Transverse colon (tissue), 4 donors: ENCODE measurements around the gene AGBL4. TPM values are rescaled to one million over a fixed set of nuclear protein-coding genes. Genes with fewer than 3 reads are reported as not detected.

ENCODE experiments used
- DNase-seq: peaks from one replicate; pipeline ENCODE4 v3.0.0-alpha.2; 2019
- H3K27ac ChIP-seq, 4 donors: fragments of 200-600 bp; sonication (generic); 2 replicates each; pipeline ENCODE4 v1.5.1; 2016 to 2018; ENCODE audit warnings: inconsistent platforms in 4 of 4
- H3K27me3 ChIP-seq: fragments of 200-600 bp; sonication (generic); 2 replicates; pipeline ENCODE4 v1.5.1; 2017; ENCODE audit warnings: inconsistent platforms
- H3K36me3 ChIP-seq, 4 donors: fragments of 200-600 bp; sonication (generic); 2 replicates each; pipeline ENCODE4 v1.5.1; 2017 to 2019; ENCODE audit warnings: inconsistent platforms in 4 of 4
- H3K4me1 ChIP-seq, 4 donors: fragments of 200-600 bp; sonication (generic); 2 replicates each; pipeline ENCODE4 v1.5.1; 2017 to 2020; ENCODE audit warnings: inconsistent platforms in 4 of 4
- H3K4me3 ChIP-seq, 4 donors: fragments of 200-600 bp; sonication (generic); 1 replicate in 1 of 4; 2 replicates in 3 of 4; pipeline versions ENCODE4 v1.5.1 to v1.6.1; 2017 to 2019; ENCODE audit warnings: inconsistent platforms in 4 of 4
- H3K9me3 ChIP-seq, 2 donors: fragments of 200-600 bp; sonication (generic); 2 replicates each; pipeline ENCODE4 v1.5.1; 2017 to 2019; ENCODE audit warnings: inconsistent platforms in 2 of 2
- EP300 ChIP-seq: sonication (generic); formaldehyde crosslinking; IDR thresholded peaks from one replicate; pipeline ENCODE4 v1.6.1; 2017; ENCODE audit warnings: antibody characterized with exemption, low read depth
- POLR2A ChIP-seq: fragments of 450-650 bp; IDR thresholded peaks from one replicate; pipeline ENCODE4 v1.6.1; 2016; ENCODE audit warnings: antibody characterized with exemption, mild to moderate bottlenecking, moderate library complexity
- POLR2AphosphoS5 ChIP-seq, 3 donors: sonication (generic); formaldehyde crosslinking; IDR thresholded peaks; one replicate each; pipeline ENCODE4 v1.6.1; 2016; ENCODE audit warnings: antibody characterized with exemption in 3 of 3
- WGBS, 2 donors: methylation state at CpG; one replicate each; pipeline ENCODE4 v1.1.5; 2018; ENCODE audit warnings: low coverage in 1 of 2; 5-methylcytosine and 5-hydroxymethylcytosine counted together
- in situ Hi-C, 4 donors: fragments of 200-750 bp; cut with MboI; loops; one replicate each; pipeline versions ENCODE4 v1.15.0 to v1.15.1; 2017; ENCODE audit warnings: low sequenced_read_pairs in 3 of 4, low pct_ligation_motif_present in 1 of 4, low pct_unique_long_range_greater_than_20kb in 1 of 4
- intact Hi-C: fragments of 100-400 bp; cut with DNase I; formaldehyde crosslinking; loops from one replicate; pipeline ENCODE4 v1.15.1; 2023; ENCODE audit warnings: low total_unique reads
- total RNA-seq, 4 donors: library from RNA; depleted of rRNA; stranded (reverse); fragments of >200 nt; gene quantifications; one replicate each; pipeline ENCODE4 v1.1.0, GENCODE V29; 2016
- TF ChIP-seq, protein P1 (sequence below), 5 experiments: fragments of 200-600 bp in 3 of 5; fragments of 450-650 bp in 2 of 5; sonication (generic) in 3 of 5; IDR thresholded peaks; 1 replicate in 2 of 5; 2 replicates in 3 of 5; pipeline ENCODE4 v1.5.1; 2016 to 2017; ENCODE audit warnings: antibody characterized with exemption in 5 of 5, inconsistent platforms in 3 of 5, mild to moderate bottlenecking in 2 of 5, moderate library complexity in 1 of 5

AGBL4 gene
- total RNA-seq, 4 donors from 2014 or later, result 0.82 TPM; not detected in 3

DNA sequence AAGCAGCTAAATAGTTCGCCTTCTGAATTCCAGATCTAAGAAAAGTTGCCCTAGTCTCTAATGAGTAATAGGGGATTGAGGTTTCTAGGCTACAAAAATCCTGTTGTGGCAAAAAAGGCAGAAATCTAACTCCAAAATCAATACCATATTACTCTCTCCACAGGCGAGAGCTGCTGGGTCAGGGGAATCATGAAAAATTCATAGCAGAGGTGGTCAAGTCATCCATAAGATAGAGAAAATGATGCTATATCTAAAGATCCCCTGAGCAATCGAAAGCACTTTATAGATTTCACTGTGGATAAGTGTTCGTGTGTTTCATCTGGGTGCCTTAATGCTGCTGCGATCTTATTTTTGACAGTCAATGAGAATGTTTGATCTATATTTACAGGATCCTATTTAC is 417.7 kb downstream of the AGBL4 start:
- Histone ChIP-seq H3K4me3 (no peak overlapping the region), H3K36me3 (no peaks in the 10 kb centered on the region), H3K27ac (no peak overlapping the region), H3K9me3 (peaks cover 0 to 2% of the 10 kb centered on the region in 2 donors), H3K4me1 (no peaks in the 10 kb centered on the region), H3K27me3 (no peaks in the 10 kb centered on the region)
- DNase-seq, result no peak
- TF ChIP-seq POLR2AphosphoS5 (IDR thresholded peaks at IDR 0.05) (no peak), EP300 (no peak), POLR2A (no peak)
- TF ChIP-seq, protein P1, sequence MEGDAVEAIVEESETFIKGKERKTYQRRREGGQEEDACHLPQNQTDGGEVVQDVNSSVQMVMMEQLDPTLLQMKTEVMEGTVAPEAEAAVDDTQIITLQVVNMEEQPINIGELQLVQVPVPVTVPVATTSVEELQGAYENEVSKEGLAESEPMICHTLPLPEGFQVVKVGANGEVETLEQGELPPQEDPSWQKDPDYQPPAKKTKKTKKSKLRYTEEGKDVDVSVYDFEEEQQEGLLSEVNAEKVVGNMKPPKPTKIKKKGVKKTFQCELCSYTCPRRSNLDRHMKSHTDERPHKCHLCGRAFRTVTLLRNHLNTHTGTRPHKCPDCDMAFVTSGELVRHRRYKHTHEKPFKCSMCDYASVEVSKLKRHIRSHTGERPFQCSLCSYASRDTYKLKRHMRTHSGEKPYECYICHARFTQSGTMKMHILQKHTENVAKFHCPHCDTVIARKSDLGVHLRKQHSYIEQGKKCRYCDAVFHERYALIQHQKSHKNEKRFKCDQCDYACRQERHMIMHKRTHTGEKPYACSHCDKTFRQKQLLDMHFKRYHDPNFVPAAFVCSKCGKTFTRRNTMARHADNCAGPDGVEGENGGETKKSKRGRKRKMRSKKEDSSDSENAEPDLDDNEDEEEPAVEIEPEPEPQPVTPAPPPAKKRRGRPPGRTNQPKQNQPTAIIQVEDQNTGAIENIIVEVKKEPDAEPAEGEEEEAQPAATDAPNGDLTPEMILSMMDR (IDR thresholded peaks at IDR 0.05), result no peak
- in situ Hi-C loops (no loop called here), intact Hi-C loops (no loop called here)
- WGBS, 2 donors, result 62 to 86% methylated on average over 5 of the region's 5 CpGs

DNA sequence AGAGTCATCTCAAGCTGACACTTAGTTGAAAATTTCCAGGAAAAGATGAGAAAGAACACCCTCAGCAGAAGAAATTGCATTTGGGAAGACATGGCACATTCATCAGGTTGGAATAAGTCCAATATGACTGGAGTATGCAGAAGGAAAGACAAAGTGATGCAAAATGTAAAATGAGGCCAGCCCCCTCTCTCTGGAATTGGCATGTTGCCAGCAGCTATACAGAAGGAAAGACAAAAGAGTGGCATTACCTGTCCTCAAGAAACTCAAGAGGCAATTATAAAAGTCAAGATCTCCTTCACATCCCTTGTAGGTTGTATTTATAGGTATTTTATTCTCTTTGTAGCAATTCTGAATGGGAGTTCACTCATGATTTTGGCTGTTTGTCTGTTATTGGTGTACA is 426.3 kb downstream of the AGBL4 start:
- H3K27me3 ChIP-seq, result no peaks in the 10 kb centered on the region
- no peaks in the 10 kb centered on the region for H3K36me3 ChIP-seq
- H3K9me3 ChIP-seq, result peaks cover 0 to 2% of the 10 kb centered on the region in 2 donors
- no peaks in the 10 kb centered on the region for H3K4me1 ChIP-seq
- intact Hi-C loops, result no loop called here
- H3K4me3 ChIP-seq, result no peak overlapping the region
- no peak overlapping the region for H3K27ac ChIP-seq
- in situ Hi-C loops, result no loop called here
- no peak for DNase-seq
- no peak for TF ChIP-seq POLR2A
- no peak for TF ChIP-seq POLR2AphosphoS5 (IDR thresholded peaks at IDR 0.05)
- TF ChIP-seq EP300, result no peak
- TF ChIP-seq, protein P1 (IDR thresholded peaks at IDR 0.05), result no peak

DNA sequence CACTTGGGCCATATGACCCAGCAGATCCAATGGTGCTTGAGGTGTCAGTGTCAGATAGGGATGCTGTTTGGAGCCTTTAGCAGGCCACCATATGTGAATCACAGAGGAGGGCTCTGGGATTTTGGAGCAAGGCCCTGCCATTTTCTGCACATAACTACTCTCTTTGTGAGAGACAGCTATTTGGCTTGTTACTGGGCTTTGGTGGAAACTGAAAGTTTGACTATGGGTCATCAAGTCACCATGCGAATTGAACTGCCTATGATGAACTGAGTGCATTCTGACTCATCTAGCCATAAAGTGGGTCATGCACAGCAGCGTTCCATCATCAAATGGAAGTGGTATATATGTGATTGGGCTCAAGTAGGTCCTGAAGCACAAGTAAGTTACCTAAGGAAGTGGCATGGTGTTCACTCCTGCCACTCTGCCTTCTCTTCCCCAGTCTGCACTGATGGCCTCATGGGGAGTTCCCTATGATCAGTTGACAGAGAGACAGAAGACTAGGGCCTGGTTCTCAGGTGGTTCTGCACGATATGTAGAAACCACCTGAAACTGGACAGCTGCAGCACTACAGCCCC is 447.3 kb downstream of the AGBL4 start:
- DNase-seq, result no peak
- TF ChIP-seq EP300, result no peak
- TF ChIP-seq POLR2AphosphoS5 (IDR thresholded peaks at IDR 0.05), result no peak
- no peak for TF ChIP-seq POLR2A
- TF ChIP-seq, protein P1 (IDR thresholded peaks at IDR 0.05), result no peak
- no peak overlapping the region for H3K4me3 ChIP-seq
- WGBS, 2 donors, result 50 to 65% methylated on average over 1 to 3 of the region's 3 CpGs
- H3K27ac ChIP-seq, result no peak overlapping the region
- H3K4me1 ChIP-seq, result no peaks in the 10 kb centered on the region
- H3K27me3 ChIP-seq, result no peaks in the 10 kb centered on the region
- H3K9me3 ChIP-seq, result peaks cover 3 to 16% of the 10 kb centered on the region in 2 donors
- intact Hi-C loops (no loop called here), in situ Hi-C loops (no loop called here)
- H3K36me3 ChIP-seq, result no peaks in the 10 kb centered on the region

DNA sequence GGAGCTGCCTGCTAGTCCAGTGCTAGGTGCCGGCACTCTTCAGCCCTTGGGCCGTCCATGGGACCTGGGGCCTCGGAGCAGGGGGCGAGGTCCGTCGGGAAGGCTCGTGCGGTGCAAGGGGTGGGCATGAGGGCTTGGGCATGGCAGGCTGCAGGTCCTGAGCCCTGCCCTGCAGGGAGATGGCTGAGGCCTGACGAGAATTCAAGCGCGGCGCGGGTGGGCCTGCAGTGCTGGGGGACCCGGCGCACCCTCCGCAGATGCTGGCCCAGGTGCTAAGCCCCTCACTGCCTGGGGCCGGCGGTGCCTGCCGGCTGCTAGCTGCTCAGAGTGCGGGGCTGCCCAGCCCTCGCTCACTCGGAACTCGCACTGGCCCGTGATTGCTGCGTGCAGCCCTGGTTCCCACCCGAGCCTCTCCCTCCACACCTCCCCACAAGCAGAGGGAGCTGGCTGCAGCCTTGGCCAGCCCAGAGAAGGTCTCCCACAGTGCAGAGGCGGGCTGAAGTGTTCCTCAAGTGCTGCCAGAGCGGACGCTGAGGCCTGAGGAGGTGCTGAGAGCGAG is 467.0 kb downstream of the AGBL4 start:
- Histone ChIP-seq H3K4me1 (no peaks in the 10 kb centered on the region), H3K27ac (no peak overlapping the region), H3K4me3 (no peak overlapping the region), H3K36me3 (no peaks in the 10 kb centered on the region), H3K27me3 (no peaks in the 10 kb centered on the region), H3K9me3 (no peaks in the 10 kb centered on the region)
- TF ChIP-seq, protein P1 (IDR thresholded peaks at IDR 0.05), result no peak
- TF ChIP-seq POLR2AphosphoS5 (IDR thresholded peaks at IDR 0.05) (no peak), EP300 (no peak), POLR2A (no peak)
- 88% methylated on average over 30 of the region's 30 CpGs; no CpG with 5 or more reads in 1 of the 2 donors for WGBS, 2 donors
- intact Hi-C loops, result no loop called here
- in situ Hi-C loops, result no loop called here
- DNase-seq, result no peak
